HG03196 (cell line): ENCODE measurements around the gene SPINK6.

Experiments used
- ATAC-seq: cut with Tn5 transposase; IDR thresholded peaks from one replicate; pipeline ENCODE4 v1.9.1; 2021; ENCODE audit not compliant: unreplicated experiment

Gene SPINK6

DNA sequence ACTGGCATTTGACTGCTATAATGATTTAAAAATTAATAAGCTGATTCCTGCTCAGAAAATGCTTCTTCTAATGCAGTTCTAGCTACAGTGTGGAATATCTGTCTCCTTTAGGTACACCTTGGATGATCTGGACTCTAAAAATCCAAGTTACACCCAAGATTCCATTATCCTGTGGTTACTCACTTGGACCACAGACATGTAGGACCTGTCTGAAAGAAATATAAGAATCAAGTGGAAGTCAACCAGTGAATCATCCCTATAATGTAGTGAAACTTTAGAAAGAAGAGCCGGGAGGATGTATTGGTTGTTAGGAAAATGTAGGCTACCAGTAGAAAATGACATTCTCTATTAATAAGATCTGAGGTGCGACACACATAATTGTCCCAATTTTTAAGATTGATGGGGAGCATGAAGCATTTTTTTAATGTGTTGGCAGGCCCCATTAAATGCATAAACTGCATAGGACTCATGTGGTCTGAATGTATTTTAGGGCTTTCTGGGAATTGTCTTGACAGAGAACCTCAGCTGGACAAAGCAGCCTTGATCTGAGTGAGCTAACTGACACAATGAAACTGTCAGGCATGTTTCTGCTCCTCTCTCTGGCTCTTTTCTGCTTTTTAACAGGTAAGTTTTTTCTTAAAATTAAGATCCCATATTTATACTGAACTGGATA, at the start of gene SPINK6:
SPINK6 (plus strand) TSS at position 512 of the 673 bp plus-strand sequence; CDS start at position 567, 55 bp downstream.
- ATAC-seq = no peak

GRCh38 chr5:148156609-148157008, 46.2 kb upstream of the SPINK6 start:
- no peak for ATAC-seq

- ATAC-seq = no peak
These were observed 40.8 kb upstream of the SPINK6 start for GRCh38 chr5:148162038-148162437.

- ATAC-seq = no peak
These were observed 39.5 kb upstream of the SPINK6 start for GRCh38 chr5:148163345-148163744.

DNA sequence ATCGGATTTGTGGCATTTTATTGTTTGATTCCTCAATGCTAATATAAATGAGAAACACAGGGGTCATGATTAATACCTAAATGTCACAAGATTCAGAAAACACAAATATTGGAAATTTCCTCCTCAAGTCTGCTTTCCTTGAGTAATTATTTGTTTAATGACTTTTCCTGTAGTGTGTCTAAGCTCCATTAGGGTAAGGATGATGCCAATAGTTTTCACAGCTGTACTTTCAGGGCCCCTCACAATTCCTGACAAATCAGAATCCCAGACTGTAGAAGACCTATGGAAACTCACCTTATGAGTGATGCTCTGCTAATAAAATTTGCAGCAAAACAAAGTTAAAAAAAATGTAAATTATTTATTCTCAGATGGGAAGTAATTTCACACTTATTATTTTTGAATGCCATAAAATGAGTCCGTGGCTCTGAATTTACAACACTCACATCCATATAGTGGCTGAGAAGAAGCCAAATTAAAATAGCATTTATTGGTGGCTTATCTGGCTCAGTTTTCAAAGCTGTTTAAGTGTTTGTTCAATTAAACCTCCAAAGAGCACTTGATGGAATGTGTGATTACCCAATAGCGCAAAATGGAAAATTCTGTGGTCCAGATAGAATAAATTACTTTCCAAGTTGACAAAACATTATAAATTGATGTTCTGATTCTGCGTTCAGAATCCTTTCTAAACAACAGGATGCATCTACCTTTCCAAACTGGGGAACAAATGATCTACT, 36.1 kb upstream of the SPINK6 start:
- no peak for ATAC-seq

DNA sequence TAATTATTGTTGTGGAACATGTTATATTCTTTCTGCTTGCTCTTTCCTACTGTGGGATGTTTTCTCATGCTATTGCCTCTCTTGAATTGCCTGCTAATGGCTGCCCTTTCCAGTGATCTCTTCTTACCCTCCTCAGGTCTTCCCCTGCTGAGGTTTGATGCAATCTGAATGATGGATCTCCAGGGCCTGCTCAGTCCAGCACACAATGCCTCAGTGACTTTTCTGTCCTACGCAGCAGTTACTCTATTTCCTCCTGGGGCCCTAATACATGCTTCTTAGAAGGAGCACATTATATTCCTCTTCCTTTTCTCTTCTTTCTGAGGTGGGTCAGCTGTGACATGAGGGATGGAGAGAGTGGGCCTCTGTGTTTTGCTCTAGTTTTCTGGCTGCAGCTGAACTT, 34.6 kb upstream of the SPINK6 start, which contains the start of gene SPINK14:
SPINK14 (plus strand) TSS at position 301 of the 400 bp plus-strand sequence. CDS start 1,187 bp downstream, outside the sequence.
- ATAC-seq = no peak

GRCh38 chr5:148172377-148172776, 30.5 kb upstream of the SPINK6 start:
- ATAC-seq = no peak

DNA sequence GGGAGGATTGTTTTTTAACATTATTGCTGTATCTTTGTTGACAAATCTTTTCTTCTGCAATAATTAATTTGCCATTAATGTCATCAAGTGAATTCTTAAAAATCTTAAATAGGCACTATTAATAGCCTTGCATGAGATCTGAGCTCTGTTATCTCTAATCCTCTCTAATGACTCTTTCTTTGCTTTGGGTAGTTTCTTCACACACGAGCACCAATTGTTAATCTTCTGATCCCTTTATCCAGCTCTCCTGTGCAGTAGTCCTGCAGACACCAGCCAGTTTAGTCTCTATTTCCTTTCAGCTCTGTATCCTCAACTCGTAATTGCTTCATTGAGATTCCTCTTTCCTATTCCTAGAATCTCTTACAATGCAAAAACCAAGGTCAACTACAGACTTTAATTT, 26.4 kb upstream of the SPINK6 start:
- ATAC-seq = no peak

DNA sequence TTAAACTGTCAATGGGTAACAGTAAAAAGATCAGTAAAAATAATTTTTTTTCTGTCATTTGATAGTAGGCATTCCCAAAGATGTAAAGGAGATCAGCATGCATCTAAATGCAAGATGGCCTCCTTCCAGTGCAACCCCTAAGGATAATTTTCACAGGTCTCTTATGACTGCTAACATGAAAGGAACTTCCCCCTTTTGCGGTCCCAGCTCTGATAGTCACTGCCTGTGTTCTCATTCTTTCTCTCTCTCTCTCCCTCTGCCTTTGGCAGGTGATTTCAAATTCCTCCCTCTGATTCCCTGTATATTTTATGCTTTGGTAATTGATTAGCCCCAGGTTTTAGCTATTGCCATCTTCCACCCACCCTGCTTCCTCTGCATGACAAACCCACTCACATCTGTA, 25.6 kb upstream of the SPINK6 start:
- ATAC-seq = no peak

DNA sequence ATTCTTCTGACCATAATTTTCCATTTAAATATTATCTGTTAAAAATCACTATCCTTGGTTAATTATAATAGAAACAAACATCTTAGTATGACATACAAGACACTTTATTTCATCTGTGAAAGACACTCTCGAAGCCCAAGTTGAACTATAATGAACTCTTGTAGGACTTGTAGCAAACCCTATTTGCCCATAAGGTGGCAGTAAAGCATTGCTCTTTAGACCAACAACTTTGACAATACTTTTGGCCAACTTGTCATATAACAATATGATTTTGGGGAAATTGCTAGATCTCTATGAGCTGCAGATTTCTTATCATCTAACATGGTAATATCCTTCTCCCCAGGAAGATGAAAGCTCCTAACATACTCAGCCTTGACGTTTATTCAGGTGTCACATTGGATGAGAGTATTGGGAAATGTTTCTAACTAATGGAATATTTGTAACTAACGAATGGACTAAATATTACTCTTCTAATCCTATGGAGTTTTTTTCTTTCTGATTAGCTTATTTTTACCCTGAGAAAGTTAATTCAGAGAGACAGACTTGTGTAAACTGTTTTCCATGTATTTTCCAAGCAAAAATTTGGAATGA, 23.5 kb upstream of the SPINK6 start:
- no peak for ATAC-seq

GRCh38 chr5:148186248-148187003, 16.4 kb upstream of the SPINK6 start:
- ATAC-seq = peak; percentile 95

GRCh38 chr5:148191010-148191409, 11.8 kb upstream of the SPINK6 start:
- ATAC-seq = no peak

GRCh38 chr5:148193202-148193601, 9.6 kb upstream of the SPINK6 start:
- ATAC-seq = no peak

- ATAC-seq = no peak
These were observed 1.7 kb upstream of the SPINK6 start for GRCh38 chr5:148201151-148201550.

GRCh38 chr5:148205044-148205806, 2.4 kb downstream of the SPINK6 start:
- no peak for ATAC-seq

- ATAC-seq = no peak
These were observed 3.0 kb downstream of the SPINK6 start for GRCh38 chr5:148205865-148206264.

GRCh38 chr5:148206620-148207019, 3.8 kb downstream of the SPINK6 start:
- no peak for ATAC-seq

DNA sequence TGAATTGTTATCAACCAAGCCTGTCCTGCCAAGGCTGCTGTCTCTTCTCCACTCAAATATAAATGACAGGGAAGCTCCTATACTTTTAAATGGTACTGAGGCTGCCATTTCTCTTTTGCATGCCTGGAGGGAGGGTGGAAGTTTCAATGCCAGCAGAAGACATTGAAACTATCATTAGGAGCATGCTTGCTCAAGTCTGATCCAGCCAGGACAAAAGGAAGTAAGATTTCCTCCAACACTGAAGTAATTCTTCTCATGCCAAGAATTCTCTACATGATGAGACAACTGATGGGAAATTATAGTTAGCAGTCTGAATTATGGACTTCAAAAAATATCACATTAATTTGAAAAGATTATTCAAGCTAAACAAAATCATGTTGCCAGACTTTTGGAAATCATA, 5.4 kb downstream of the SPINK6 start:
- ATAC-seq = no peak

DNA sequence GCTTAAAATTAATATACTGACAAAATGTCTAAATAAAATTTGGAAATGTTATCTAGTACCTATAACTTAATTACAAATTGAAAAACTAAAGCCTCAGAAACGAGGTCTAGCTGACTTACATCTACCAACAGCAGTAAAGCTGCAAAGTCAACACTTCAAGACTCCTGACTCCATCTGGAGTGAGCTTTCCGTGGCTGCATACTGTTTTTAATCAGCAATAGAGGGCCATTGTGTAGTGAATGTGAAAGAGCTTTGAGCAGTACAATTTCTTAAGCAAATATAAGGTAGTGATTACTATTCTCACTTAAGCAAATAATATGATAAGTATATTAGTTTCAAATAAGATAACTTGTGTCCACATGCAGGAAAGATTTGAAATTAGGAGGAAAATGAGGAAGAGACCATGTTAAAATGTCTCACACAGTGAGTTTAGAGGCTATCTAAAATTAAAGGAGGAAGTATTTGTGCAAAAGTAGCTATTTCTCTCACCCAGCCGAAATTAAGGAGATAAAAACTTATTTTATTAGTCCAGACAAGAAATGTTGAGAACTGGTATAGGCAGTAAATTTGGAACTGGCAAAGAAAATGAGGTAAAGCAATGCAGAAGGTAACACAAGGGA, 6.4 kb downstream of the SPINK6 start:
- ATAC-seq = no peak

GRCh38 chr5:148214665-148215185, 11.9 kb downstream of the SPINK6 start:
- ATAC-seq = no peak
